ENCODE measurements around the gene TMEM229B.

The TMEM229B gene
- total RNA-seq = 16.1 to 26.9 (median 17.8) reads per million in 3 donors

DNA sequence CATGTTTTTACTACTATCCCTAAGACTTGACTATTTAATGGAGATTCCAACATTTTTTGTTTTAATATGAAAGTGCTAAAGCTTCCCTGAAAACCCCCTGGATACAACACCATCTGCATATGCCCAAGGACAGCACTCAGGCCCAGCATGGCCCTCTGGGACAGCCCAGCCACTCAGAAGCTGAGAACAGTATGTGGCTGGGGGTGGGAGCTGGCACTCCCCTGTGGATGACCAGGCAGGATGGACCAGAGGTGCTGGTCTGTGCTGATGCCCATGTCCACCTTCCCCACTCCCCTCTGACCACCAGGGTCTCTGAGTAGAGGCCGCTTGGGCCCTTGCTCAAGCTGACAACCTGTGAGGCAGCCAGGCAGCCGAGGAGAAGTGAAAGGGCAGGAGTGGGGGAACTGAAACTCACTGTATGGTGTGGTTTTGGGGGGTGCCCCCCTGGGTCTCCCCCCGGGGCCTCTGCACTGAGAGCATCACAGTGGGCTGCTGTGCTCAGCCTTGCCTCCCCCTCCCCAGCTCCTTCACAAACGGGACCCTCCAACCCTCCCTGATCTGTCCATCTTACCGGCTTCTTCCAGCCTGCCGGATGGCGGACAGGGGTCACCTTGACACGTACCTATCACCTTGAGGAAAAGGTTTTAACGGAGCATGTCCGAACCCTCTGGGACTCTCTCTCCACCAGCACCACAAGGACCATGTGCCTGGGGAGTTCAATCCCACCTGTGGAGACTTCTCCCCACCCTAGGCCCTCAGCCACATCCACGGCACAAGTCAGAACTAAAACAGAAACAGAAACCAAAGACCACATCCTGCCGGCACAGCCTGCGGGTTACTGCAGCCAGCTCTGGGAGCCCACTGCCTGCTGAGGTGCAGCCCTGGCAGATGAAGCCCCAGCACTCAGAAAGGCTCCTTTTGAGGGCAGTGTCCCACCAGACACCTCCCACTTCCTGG, at the start of gene TMEM229B:
Gene TMEM229B, minus strand, starts transcription at position 785 of the 957 bp plus-strand sequence. CDS start 14,798 bp downstream, outside the sequence.
- peak within 1 kb of the TSS; percentile 89 for H3K27ac ChIP-seq (ENCODE audit: insufficient read depth, low read length, poor library complexity, severe bottlenecking)
- DNase-seq = peak; percentile 48 to 61 (median 50)
- H3K27me3 ChIP-seq (replicated peaks; ENCODE audit: control insufficient read depth, insufficient read depth, low read length, poor library complexity, severe bottlenecking) = no peaks in the 10 kb centered on the region
- peaks cover 16% of the 10 kb centered on the region for H3K36me3 ChIP-seq (ENCODE audit: control insufficient read depth, insufficient read depth, low read length)
- peak within 1 kb of the TSS; percentile 71 for H3K4me3 ChIP-seq (ENCODE audit: insufficient read depth, low read depth, low read length, poor library complexity, severe bottlenecking)
- peaks cover 26% of the 10 kb centered on the region for H3K4me1 ChIP-seq (ENCODE audit: control insufficient read depth, insufficient read depth, low read length, poor library complexity, severe bottlenecking)
- H3K9me3 ChIP-seq (ENCODE audit: control insufficient read depth, low read length) = peaks cover under 1% of the 10 kb centered on the region

DNA sequence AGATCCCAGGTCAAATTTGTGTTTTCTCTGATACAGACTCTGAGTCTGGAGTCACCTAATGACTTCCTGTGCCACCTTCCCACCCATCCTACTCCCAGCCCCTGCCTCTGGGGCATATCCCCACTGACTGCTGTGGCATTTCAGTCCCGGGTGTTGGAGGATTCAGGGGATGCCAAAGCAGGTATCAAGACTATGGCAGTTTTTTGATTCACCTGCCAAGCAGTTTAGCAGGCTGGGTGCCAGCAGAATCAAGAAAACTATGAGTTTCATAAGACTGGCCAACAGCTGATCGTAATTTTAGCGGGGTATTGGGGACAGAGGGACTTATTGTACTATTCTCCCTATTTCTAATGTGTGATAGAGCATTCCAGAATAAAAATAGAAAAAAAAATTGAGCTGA, 49.2 kb upstream of the TMEM229B start:
- Histone ChIP-seq H3K27ac (ENCODE audit: insufficient read depth, low read length, poor library complexity, severe bottlenecking) (no peak overlapping the region), H3K36me3 (ENCODE audit: control insufficient read depth, insufficient read depth, low read length) (no peaks in the 10 kb centered on the region), H3K4me1 (ENCODE audit: control insufficient read depth, insufficient read depth, low read length, poor library complexity, severe bottlenecking) (no peaks in the 10 kb centered on the region), H3K9me3 (ENCODE audit: control insufficient read depth, low read length) (no peaks in the 10 kb centered on the region), H3K4me3 (ENCODE audit: insufficient read depth, low read depth, low read length, poor library complexity, severe bottlenecking) (no peak overlapping the region), H3K27me3 (replicated peaks; ENCODE audit: control insufficient read depth, insufficient read depth, low read length, poor library complexity, severe bottlenecking) (peaks cover 3% of the 10 kb centered on the region)
- DNase-seq = no peak

DNA sequence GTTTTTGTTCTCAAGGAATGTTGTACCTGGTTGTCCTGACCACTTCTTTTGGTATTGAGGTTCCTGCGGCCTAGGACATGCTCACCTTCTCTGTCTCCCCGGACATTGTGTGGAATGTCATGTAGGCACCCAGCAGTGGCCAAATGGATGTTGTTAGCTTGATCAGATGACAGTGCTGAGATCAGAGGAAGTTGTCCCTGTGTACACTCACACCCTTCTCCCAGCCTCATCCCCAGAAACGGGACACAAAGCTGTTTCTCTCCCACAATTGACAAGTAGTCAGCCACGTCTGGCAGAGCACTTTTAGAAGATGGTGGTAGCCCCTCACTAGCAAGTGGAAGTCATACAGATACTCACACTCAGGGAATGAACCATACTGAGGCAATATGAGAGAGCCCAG, 47.6 kb upstream of the TMEM229B start:
- H3K36me3 ChIP-seq (ENCODE audit: control insufficient read depth, insufficient read depth, low read length) = no peaks in the 10 kb centered on the region
- H3K27me3 ChIP-seq (replicated peaks; ENCODE audit: control insufficient read depth, insufficient read depth, low read length, poor library complexity, severe bottlenecking) = peaks cover 7% of the 10 kb centered on the region
- DNase-seq = no peak
- no peak overlapping the region for H3K27ac ChIP-seq (ENCODE audit: insufficient read depth, low read length, poor library complexity, severe bottlenecking)
- no peaks in the 10 kb centered on the region for H3K9me3 ChIP-seq (ENCODE audit: control insufficient read depth, low read length)
- H3K4me3 ChIP-seq (ENCODE audit: insufficient read depth, low read depth, low read length, poor library complexity, severe bottlenecking) = no peak overlapping the region
- H3K4me1 ChIP-seq (ENCODE audit: control insufficient read depth, insufficient read depth, low read length, poor library complexity, severe bottlenecking) = no peaks in the 10 kb centered on the region

GRCh38 chr14:67533754-67534085, 45.2 kb upstream of the TMEM229B start:
- Histone ChIP-seq H3K36me3 (ENCODE audit: control insufficient read depth, insufficient read depth, low read length) (no peaks in the 10 kb centered on the region), H3K4me1 (ENCODE audit: control insufficient read depth, insufficient read depth, low read length, poor library complexity, severe bottlenecking) (no peaks in the 10 kb centered on the region), H3K27ac (ENCODE audit: insufficient read depth, low read length, poor library complexity, severe bottlenecking) (no peak overlapping the region), H3K4me3 (ENCODE audit: insufficient read depth, low read depth, low read length, poor library complexity, severe bottlenecking) (peak overlapping the region; percentile 54), H3K27me3 (replicated peaks; ENCODE audit: control insufficient read depth, insufficient read depth, low read length, poor library complexity, severe bottlenecking) (peaks cover 7% of the 10 kb centered on the region), H3K9me3 (ENCODE audit: control insufficient read depth, low read length) (no peaks in the 10 kb centered on the region)
- DNase-seq = no peak

DNA sequence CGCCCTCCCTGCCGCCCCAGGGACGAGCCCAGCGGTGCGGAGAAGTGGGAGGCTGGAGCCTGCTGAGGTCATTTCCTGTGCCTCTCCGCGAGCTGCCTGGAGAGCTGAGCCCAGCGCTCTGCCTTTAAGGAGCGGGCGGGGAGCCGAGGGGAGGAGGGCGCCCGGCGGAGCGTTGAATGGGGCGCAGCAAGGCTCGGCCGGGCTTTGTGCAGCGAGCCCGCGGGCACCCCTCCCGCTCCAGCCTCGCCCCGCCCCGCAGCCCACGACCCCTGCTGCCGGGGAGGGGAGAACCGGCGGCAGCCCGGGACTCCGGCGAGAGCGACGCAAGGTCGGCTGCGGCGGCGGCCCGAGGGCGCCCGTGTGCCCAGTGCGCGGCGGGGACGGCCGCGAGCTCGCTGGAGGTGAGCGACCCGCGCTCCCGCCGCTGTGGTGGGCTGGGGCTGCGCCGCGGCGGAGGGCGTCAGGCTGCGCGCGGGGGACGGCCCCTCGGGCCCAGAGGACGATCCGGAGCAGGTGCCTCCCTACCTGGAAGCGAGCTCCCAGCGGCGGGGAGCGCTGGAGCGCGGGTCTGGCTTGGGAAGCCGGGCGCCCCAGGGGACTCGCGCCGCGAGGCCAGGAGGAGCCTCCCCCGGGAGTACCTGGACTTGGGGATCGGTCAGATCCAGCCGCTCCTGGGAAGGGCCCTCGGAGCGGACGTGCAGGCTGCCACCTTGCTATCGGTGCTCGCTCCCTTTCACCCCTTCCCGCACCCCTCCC, 44.7 kb upstream of the TMEM229B start, which contains the start of gene PLEKHH1:
Gene PLEKHH1, plus strand, starts transcription at position 293 of the 756 bp plus-strand sequence. CDS start 8,578 bp downstream, outside the sequence.
- no peak within 1 kb of the TSS for H3K27ac ChIP-seq (ENCODE audit: insufficient read depth, low read length, poor library complexity, severe bottlenecking)
- peak in 1 of 3 donors; percentile 15 for DNase-seq
- no peaks in the 10 kb centered on the region for H3K36me3 ChIP-seq (ENCODE audit: control insufficient read depth, insufficient read depth, low read length)
- H3K4me1 ChIP-seq (ENCODE audit: control insufficient read depth, insufficient read depth, low read length, poor library complexity, severe bottlenecking) = no peaks in the 10 kb centered on the region
- H3K27me3 ChIP-seq (replicated peaks; ENCODE audit: control insufficient read depth, insufficient read depth, low read length, poor library complexity, severe bottlenecking) = peaks cover 7% of the 10 kb centered on the region
- H3K9me3 ChIP-seq (ENCODE audit: control insufficient read depth, low read length) = no peaks in the 10 kb centered on the region
- peak within 1 kb of the TSS; percentile 54 for H3K4me3 ChIP-seq (ENCODE audit: insufficient read depth, low read depth, low read length, poor library complexity, severe bottlenecking)

GRCh38 chr14:67532606-67532997, 44.1 kb upstream of the TMEM229B start:
- H3K27ac ChIP-seq (ENCODE audit: insufficient read depth, low read length, poor library complexity, severe bottlenecking) = no peak overlapping the region
- no peaks in the 10 kb centered on the region for H3K9me3 ChIP-seq (ENCODE audit: control insufficient read depth, low read length)
- no peaks in the 10 kb centered on the region for H3K4me1 ChIP-seq (ENCODE audit: control insufficient read depth, insufficient read depth, low read length, poor library complexity, severe bottlenecking)
- DNase-seq = no peak
- H3K36me3 ChIP-seq (ENCODE audit: control insufficient read depth, insufficient read depth, low read length) = no peaks in the 10 kb centered on the region
- H3K4me3 ChIP-seq (ENCODE audit: insufficient read depth, low read depth, low read length, poor library complexity, severe bottlenecking) = peak overlapping the region; percentile 54
- peaks cover 7% of the 10 kb centered on the region for H3K27me3 ChIP-seq (replicated peaks; ENCODE audit: control insufficient read depth, insufficient read depth, low read length, poor library complexity, severe bottlenecking)

DNA sequence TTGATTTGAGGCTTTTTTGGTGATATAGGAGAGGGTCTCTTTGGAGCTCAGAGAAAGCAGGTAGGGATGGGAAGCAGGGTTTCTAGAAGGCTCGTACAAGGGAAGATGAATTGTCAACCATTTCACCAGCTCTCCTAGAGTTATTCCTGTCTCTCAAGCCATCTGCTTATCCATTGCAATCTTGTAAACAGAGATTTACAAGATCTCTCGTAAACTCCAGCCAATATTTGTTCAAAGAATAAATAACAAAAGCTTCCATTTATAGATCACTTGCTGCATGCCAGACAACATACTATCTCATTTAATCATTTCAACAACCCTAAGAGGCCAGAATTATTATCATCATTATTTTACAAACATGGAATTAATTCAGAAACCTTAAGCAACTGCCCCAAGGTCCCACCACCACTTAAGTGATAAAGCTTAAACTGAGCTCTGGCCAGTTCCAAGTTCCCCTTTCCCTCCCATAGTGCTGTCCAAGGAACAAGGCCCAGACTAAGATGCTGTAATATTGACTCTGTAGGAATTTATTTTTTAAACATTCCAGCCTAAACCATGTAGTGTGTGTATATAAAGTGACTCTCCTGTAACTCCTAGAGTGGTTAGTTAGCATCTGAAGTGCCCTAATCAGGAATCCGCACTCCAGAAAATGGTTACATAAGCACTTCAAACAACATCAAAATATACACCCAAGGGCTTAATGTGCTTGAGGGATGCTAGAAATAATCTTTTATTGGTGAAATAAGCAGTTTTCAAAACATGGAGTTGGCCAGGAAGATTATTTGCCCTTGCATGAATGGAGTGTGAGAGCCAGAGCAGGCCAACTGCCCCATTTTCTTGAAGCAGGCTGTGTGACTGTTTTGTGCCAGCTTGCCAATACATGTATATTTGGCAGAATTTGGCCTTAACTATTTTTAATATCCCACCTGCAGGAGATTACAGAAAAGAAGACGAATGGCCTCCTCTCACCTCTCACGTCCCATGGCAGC, 41.7 kb upstream of the TMEM229B start:
- H3K27ac ChIP-seq (ENCODE audit: insufficient read depth, low read length, poor library complexity, severe bottlenecking) = no peak overlapping the region
- no peaks in the 10 kb centered on the region for H3K9me3 ChIP-seq (ENCODE audit: control insufficient read depth, low read length)
- no peak for DNase-seq
- no peaks in the 10 kb centered on the region for H3K4me1 ChIP-seq (ENCODE audit: control insufficient read depth, insufficient read depth, low read length, poor library complexity, severe bottlenecking)
- H3K36me3 ChIP-seq (ENCODE audit: control insufficient read depth, insufficient read depth, low read length) = no peaks in the 10 kb centered on the region
- H3K27me3 ChIP-seq (replicated peaks; ENCODE audit: control insufficient read depth, insufficient read depth, low read length, poor library complexity, severe bottlenecking) = peaks cover 16% of the 10 kb centered on the region
- H3K4me3 ChIP-seq (ENCODE audit: insufficient read depth, low read depth, low read length, poor library complexity, severe bottlenecking) = no peak overlapping the region

DNA sequence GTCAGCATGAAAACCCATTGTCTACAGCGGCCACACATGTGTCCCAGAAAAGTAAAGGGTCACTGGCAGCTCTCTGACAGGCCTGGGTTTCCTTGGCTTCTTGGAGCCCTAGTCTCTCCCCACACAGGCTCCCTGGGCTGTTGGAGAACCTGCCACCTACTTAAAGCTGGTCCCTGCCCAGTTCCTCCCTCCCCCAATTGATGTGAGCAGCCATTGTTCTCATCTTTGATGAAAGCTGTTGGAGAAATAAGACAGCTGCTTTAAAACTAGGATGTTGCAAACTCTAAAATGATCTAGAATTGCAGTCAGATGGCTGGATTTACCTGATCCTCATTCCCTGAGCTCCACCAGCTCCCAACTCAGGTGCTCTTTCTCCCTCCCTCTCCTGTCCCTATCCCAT, 39.8 kb upstream of the TMEM229B start:
- H3K4me3 ChIP-seq (ENCODE audit: insufficient read depth, low read depth, low read length, poor library complexity, severe bottlenecking) = no peak overlapping the region
- no peaks in the 10 kb centered on the region for H3K36me3 ChIP-seq (ENCODE audit: control insufficient read depth, insufficient read depth, low read length)

GRCh38 chr14:67527756-67528155, 39.2 kb upstream of the TMEM229B start:
- no peak for DNase-seq
- no peaks in the 10 kb centered on the region for H3K9me3 ChIP-seq (ENCODE audit: control insufficient read depth, low read length)
- H3K4me1 ChIP-seq (ENCODE audit: control insufficient read depth, insufficient read depth, low read length, poor library complexity, severe bottlenecking) = no peaks in the 10 kb centered on the region
- no peak overlapping the region for H3K27ac ChIP-seq (ENCODE audit: insufficient read depth, low read length, poor library complexity, severe bottlenecking)
- peaks cover 13% of the 10 kb centered on the region for H3K27me3 ChIP-seq (replicated peaks; ENCODE audit: control insufficient read depth, insufficient read depth, low read length, poor library complexity, severe bottlenecking)
- H3K4me3 ChIP-seq (ENCODE audit: insufficient read depth, low read depth, low read length, poor library complexity, severe bottlenecking) = no peak overlapping the region
- no peaks in the 10 kb centered on the region for H3K36me3 ChIP-seq (ENCODE audit: control insufficient read depth, insufficient read depth, low read length)

More for the DNA sequence above, 39.8 kb upstream of the TMEM229B start:
- H3K27me3 ChIP-seq (replicated peaks; ENCODE audit: control insufficient read depth, insufficient read depth, low read length, poor library complexity, severe bottlenecking) = peaks cover 14% of the 10 kb centered on the region
- H3K4me1 ChIP-seq (ENCODE audit: control insufficient read depth, insufficient read depth, low read length, poor library complexity, severe bottlenecking) = no peaks in the 10 kb centered on the region
- no peaks in the 10 kb centered on the region for H3K9me3 ChIP-seq (ENCODE audit: control insufficient read depth, low read length)
- no peak overlapping the region for H3K27ac ChIP-seq (ENCODE audit: insufficient read depth, low read length, poor library complexity, severe bottlenecking)
- no peak for DNase-seq

Data from effector memory CD4-positive, alpha-beta T cell (primary cell).